ENCODE data around the gene CAPRIN1. TPM values are rescaled to one million over a fixed set of nuclear protein-coding genes. Genes with fewer than 3 reads are reported as not detected.

The CAPRIN1 gene
- total RNA-seq, 1 experiment from 2014 or later: 301 TPM

DNA sequence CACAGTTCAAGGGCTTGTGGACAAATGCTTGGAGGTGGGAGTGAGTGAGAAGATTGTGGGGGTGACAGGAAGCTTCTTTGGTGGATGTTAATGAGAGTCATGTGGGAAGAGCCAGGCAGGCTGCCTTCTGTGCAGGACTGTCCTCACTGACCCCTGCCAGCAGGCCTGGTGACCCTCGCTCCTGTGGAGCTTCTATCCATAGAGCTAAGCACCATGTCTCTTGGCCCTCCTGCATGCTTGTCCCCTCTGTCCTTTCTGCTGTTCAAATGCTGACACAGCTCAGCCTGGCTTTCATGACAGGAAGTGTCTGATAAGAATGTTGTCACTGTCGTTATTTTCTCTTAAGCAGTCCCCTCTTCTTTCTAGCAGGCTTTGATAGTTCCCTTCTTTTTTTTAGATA lies 91.5 kb downstream of the CAPRIN1 start:
- no peak overlapping the region for H3K56ac ChIP-seq (ENCODE audit: insufficient read length, low read depth, low read length)
- H3K79me1 ChIP-seq (ENCODE audit: insufficient read depth, low read depth, low read length, poor library complexity, severe bottlenecking): no peaks in the 10 kb centered on the region
- no peak for DNase-seq
- no peak overlapping the region for H4K8ac ChIP-seq (replicated peaks; ENCODE audit: insufficient read length, low read depth, low read length)
- H3K36me3 Mint-ChIP-seq (ENCODE audit: insufficient read depth in 1 of 3, low read depth in 3 of 3): peaks cover 48 to 95% (median 87%) of the 10 kb centered on the region in 3 experiments; a peak in 6 of 7 replicates
- H3T11ph ChIP-seq (ENCODE audit: low read length): no peak overlapping the region
- WGBS (ENCODE audit: extremely low coverage, insufficient read length, low lambda C conversion rate): no CpG with 5 or more reads among the region's 2 CpGs
- no peaks in the 10 kb centered on the region for H3K9me3 ChIP-seq (ENCODE audit: control insufficient read depth, low read depth, low read length)
- H3K27me3 Mint-ChIP-seq (ENCODE audit: low read depth): no peaks in the 10 kb centered on the region
- H4K91ac ChIP-seq (ENCODE audit: insufficient read length, low read depth, low read length): no peak overlapping the region
- TF ChIP-seq, protein P1, sequence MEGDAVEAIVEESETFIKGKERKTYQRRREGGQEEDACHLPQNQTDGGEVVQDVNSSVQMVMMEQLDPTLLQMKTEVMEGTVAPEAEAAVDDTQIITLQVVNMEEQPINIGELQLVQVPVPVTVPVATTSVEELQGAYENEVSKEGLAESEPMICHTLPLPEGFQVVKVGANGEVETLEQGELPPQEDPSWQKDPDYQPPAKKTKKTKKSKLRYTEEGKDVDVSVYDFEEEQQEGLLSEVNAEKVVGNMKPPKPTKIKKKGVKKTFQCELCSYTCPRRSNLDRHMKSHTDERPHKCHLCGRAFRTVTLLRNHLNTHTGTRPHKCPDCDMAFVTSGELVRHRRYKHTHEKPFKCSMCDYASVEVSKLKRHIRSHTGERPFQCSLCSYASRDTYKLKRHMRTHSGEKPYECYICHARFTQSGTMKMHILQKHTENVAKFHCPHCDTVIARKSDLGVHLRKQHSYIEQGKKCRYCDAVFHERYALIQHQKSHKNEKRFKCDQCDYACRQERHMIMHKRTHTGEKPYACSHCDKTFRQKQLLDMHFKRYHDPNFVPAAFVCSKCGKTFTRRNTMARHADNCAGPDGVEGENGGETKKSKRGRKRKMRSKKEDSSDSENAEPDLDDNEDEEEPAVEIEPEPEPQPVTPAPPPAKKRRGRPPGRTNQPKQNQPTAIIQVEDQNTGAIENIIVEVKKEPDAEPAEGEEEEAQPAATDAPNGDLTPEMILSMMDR (conservative IDR thresholded peaks at IDR 0.05): no peak
- H3K18ac ChIP-seq (ENCODE audit: insufficient read length, low read depth, low read length): no peak overlapping the region
- no peak overlapping the region for H4K5ac ChIP-seq (ENCODE audit: insufficient read length, low read depth, low read length)
- H3K9ac ChIP-seq (ENCODE audit: extremely low read depth, insufficient read length, low read length): no peak overlapping the region
- no peaks in the 10 kb centered on the region for H4K20me1 ChIP-seq (ENCODE audit: control insufficient read depth, insufficient read depth, insufficient read length)
- no peak overlapping the region for H3K14ac ChIP-seq (ENCODE audit: insufficient read depth, low read length)
- no peak overlapping the region for H3K4ac ChIP-seq (ENCODE audit: low read depth, low read length)
- no peaks in the 10 kb centered on the region for H3K27me3 ChIP-seq (ENCODE audit: insufficient read depth, low read length)
- no peaks in the 10 kb centered on the region for H3K23me2 ChIP-seq (ENCODE audit: insufficient read length, low read depth, low read length, poor library complexity, severe bottlenecking)
- H2BK20ac ChIP-seq (ENCODE audit: low read depth, low read length, poor library complexity, severe bottlenecking): no peak overlapping the region
- H2BK12ac ChIP-seq (ENCODE audit: insufficient read length, low read depth, low read length): no peak overlapping the region
- no peak overlapping the region for H2AFZ ChIP-seq (ENCODE audit: low read length)
- no peak overlapping the region for H2BK5ac ChIP-seq (ENCODE audit: insufficient read length, low read length)
- H2BK15ac ChIP-seq (ENCODE audit: low read depth, low read length): no peak overlapping the region
- H3K27ac ChIP-seq (ENCODE audit: insufficient read length, low read depth, low read length): no peak overlapping the region
- H3K4me3 Mint-ChIP-seq: no peak overlapping the region
- no peaks in the 10 kb centered on the region for H3K79me2 ChIP-seq (ENCODE audit: insufficient read depth, low read length)
- no peak overlapping the region for H3K23ac ChIP-seq (ENCODE audit: insufficient read length, low read depth, low read length)
- H2AK5ac ChIP-seq (ENCODE audit: insufficient read length, low read length): no peak overlapping the region
- no peaks in the 10 kb centered on the region for H3K9me3 Mint-ChIP-seq
- peak overlapping the region in 1 of 3 experiments; percentile 10; a peak in 2 of 7 replicates for H3K27ac Mint-ChIP-seq
- no peak overlapping the region for H2BK120ac ChIP-seq (ENCODE audit: low read depth, low read length, poor library complexity, severe bottlenecking)
- H3K4me2 ChIP-seq (ENCODE audit: insufficient read depth, insufficient read length, low read length): no peak overlapping the region
- no peaks in the 10 kb centered on the region for H3K4me1 Mint-ChIP-seq
- no peaks in the 10 kb centered on the region for H3K4me1 ChIP-seq (ENCODE audit: insufficient read depth, low read length)
